RWPE2 (cell line): Measurements from ENCODE around the gene CERT1.

Experiments used
- ATAC-seq: fragments of 200-7000 bp; cut with Tn5 transposase; 3 replicates; pipeline ENCODE4 v1.9.1; 2021; ENCODE audit warnings: low read depth
- DNase-seq: peaks from one replicate; pipeline ENCODE4 v3.0.0-alpha.2; 2020; ENCODE audit warnings: low spot score
- H3K27ac ChIP-seq: fragments of 450-650 bp; 2 replicates; pipeline ENCODE4 v1.5.1; 2017; ENCODE audit warnings: mild to moderate bottlenecking; ENCODE audit not compliant: poor library complexity, severe bottlenecking
- H3K27me3 ChIP-seq: fragments of 250-450 bp; sonication (Bioruptor Pico); 2 replicates; pipeline ENCODE4 v1.5.1; 2021; ENCODE audit warnings: mild to moderate bottlenecking, moderate library complexity; ENCODE audit not compliant: insufficient read depth, poor library complexity, severe bottlenecking
- H3K36me3 ChIP-seq: fragments of 250-450 bp; sonication (Bioruptor Pico); 2 replicates; pipeline ENCODE4 v1.5.1; 2020; ENCODE audit warnings: low read depth, mild to moderate bottlenecking, moderate library complexity
- H3K4me1 ChIP-seq: fragments of 250-450 bp; sonication (Bioruptor Pico); 2 replicates; pipeline ENCODE4 v1.5.1; 2021; ENCODE audit warnings: mild to moderate bottlenecking, moderate library complexity; ENCODE audit not compliant: insufficient read depth, poor library complexity, severe bottlenecking
- H3K4me3 ChIP-seq: fragments of 250-450 bp; sonication (Bioruptor Pico); 2 replicates; pipeline ENCODE4 v1.5.1; 2021; ENCODE audit warnings: mild to moderate bottlenecking, moderate library complexity; ENCODE audit not compliant: severe bottlenecking
- H3K9me3 ChIP-seq: fragments of 250-450 bp; sonication (Bioruptor Pico); 2 replicates; pipeline ENCODE4 v1.5.1; 2021; ENCODE audit warnings: mild to moderate bottlenecking, moderate library complexity; ENCODE audit not compliant: severe bottlenecking
- CTCF ChIP-seq: fragments of 450-650 bp; IDR thresholded peaks from one replicate; pipeline ENCODE4 v1.5.1; 2017; ENCODE audit warnings: mild to moderate bottlenecking, moderate library complexity; ENCODE audit not compliant: poor library complexity, severe bottlenecking

CERT1 gene

GRCh38 chr5:75519761-75520160, 8.3 kb upstream of the CERT1 start:
- peaks cover 16% of the 10 kb centered on the region for H3K9me3 ChIP-seq
- no peak for TF ChIP-seq CTCF

DNA sequence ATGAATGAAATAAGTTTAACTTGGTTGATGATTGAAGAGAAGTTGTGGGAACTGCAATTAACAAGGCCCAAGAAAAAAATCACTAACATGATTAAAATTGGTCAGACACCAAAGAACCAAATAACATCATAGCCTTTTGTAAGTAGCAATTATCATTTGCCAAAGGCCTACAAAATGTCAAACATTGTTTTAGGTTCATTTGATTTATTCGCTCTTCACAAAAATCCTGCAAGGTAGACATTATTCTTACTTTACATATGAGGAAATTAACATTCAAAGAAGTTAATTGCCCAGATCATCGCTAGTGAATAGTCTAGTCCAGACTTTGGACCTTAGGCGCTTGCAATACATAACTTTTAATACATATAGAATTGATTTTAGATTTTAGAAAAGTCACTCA, 2.9 kb upstream of the CERT1 start:
- TF ChIP-seq CTCF = no peak
- no peak for ATAC-seq
- no peak overlapping the region for H3K4me3 ChIP-seq
- H3K4me1 ChIP-seq = peaks cover 25% of the 10 kb centered on the region
- H3K27ac ChIP-seq = no peak overlapping the region
- DNase-seq = no peak
- H3K9me3 ChIP-seq = no peaks in the 10 kb centered on the region
- no peaks in the 10 kb centered on the region for H3K27me3 ChIP-seq
- peaks cover 18% of the 10 kb centered on the region for H3K36me3 ChIP-seq

More at GRCh38 chr5:75519761-75520160, 8.3 kb upstream of the CERT1 start:
- ATAC-seq (no peak), DNase-seq (no peak)
- H3K27ac ChIP-seq = no peak overlapping the region
- no peaks in the 10 kb centered on the region for H3K27me3 ChIP-seq
- H3K4me3 ChIP-seq = no peak overlapping the region
- H3K36me3 ChIP-seq = peaks cover 26% of the 10 kb centered on the region
- peaks cover 15% of the 10 kb centered on the region for H3K4me1 ChIP-seq

DNA sequence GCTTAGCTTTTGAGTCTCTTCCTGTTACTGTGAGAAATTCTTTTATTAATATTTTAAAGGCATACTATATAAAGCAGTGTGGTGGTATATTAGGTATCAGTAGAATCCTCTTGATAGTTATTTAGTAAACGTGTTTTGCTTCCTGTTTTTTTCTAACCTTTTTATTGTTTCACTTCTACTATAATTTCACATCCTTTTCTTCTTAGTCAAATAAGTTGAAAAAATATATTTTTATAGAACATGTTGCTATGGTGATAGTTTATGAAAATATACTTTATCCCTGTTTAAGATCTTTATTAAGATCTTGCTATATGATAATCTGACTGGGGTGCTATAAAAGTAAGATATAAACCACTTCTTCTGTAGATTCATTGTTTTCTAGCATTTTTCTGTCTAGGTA, 2.4 kb upstream of the CERT1 start:
- peaks cover 27% of the 10 kb centered on the region for H3K4me1 ChIP-seq
- ATAC-seq (no peak), DNase-seq (no peak)
- TF ChIP-seq CTCF = no peak
- no peak overlapping the region for H3K27ac ChIP-seq
- H3K27me3 ChIP-seq = no peaks in the 10 kb centered on the region
- H3K4me3 ChIP-seq = no peak overlapping the region
- H3K9me3 ChIP-seq = no peaks in the 10 kb centered on the region
- H3K36me3 ChIP-seq = peaks cover 18% of the 10 kb centered on the region

- ATAC-seq (no peak), DNase-seq (no peak)
- H3K27ac ChIP-seq = peak overlapping the region; percentile 55
- peaks cover 18% of the 10 kb centered on the region for H3K36me3 ChIP-seq
- H3K4me3 ChIP-seq = peak overlapping the region; percentile 67
- peaks cover 27% of the 10 kb centered on the region for H3K4me1 ChIP-seq
- no peak for TF ChIP-seq CTCF
- no peaks in the 10 kb centered on the region for H3K9me3 ChIP-seq
- no peaks in the 10 kb centered on the region for H3K27me3 ChIP-seq
Measured at GRCh38 chr5:75512383-75513074, 1.1 kb upstream of the CERT1 start.

GRCh38 chr5:75510836-75511434, 494 bp downstream of the CERT1 start:
- no peaks in the 10 kb centered on the region for H3K9me3 ChIP-seq
- H3K27me3 ChIP-seq = no peaks in the 10 kb centered on the region
- peak overlapping the region; percentile 55 for H3K27ac ChIP-seq
- no peak for TF ChIP-seq CTCF
- H3K4me3 ChIP-seq = peak overlapping the region; percentile 67
- peaks cover 22% of the 10 kb centered on the region for H3K36me3 ChIP-seq
- no peak for DNase-seq
- H3K4me1 ChIP-seq = peaks cover 27% of the 10 kb centered on the region
- ATAC-seq = peak; percentile 40
